HG02981 (cell line): Measurements from ENCODE around the gene SEMA6A.
"Not testable (repeated sequence)": the region's sequence is repeated elsewhere in the genome, so short reads cannot be mapped to it uniquely, and the experiment has no call there.

Experiments used
- ATAC-seq: cut with Tn5 transposase; IDR thresholded peaks from one replicate; pipeline ENCODE4 v1.9.1; 2021; ENCODE audit warnings: mild to moderate bottlenecking, moderate library complexity; ENCODE audit not compliant: unreplicated experiment

Gene SEMA6A

GRCh38 chr5:116554764-116555163 lies 19.9 kb downstream of the SEMA6A start:
- no peak for ATAC-seq

GRCh38 chr5:116553366-116553765 lies 21.3 kb downstream of the SEMA6A start:
- ATAC-seq: no peak

DNA sequence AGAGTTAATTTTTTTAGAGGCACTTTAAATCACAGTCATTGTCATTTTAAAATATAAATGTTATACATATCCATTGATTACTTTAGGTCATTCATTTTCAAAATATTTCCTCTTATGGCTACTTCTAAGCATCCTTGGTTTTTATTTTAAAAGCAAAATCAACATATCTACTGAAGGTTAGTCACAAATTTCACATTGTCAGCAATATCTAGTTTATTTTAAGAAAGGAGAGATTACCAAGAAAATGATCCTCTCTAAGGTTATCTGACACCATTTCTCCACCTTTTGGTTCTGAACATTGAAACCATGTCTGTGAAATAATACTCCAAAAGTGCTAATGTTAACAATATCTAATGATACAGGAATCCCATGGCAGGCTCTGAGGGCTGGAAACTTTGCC lies 24.5 kb downstream of the SEMA6A start:
- no peak for ATAC-seq

- no peak for ATAC-seq
Measured at GRCh38 chr5:116546743-116547124, 27.9 kb downstream of the SEMA6A start.

- no peak for ATAC-seq
Measured at GRCh38 chr5:116546033-116546742, 28.4 kb downstream of the SEMA6A start.

- ATAC-seq: not testable (repeated sequence)
Measured at GRCh38 chr5:116545465-116545864, 29.2 kb downstream of the SEMA6A start.

GRCh38 chr5:116544531-116545241 lies 29.9 kb downstream of the SEMA6A start:
- ATAC-seq: no peak

DNA sequence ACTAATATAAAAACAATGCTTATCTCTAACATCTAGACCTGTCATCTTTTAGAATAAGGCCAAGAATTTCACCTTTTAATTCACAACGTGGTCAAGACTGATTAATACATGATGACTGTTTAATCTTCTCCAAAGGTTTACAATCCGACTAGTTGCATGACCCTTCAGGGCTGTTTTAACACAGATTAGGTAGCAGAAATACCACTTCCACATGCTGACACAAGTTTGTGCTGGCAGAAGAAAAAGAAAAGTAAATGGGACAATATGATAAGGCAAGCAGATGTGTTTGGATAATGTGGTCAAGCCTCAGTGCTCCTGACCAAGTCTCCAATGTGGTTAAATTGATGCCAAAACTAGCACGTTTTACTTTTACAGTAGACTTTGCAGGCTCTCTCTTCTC lies 31.1 kb downstream of the SEMA6A start:
- no peak for ATAC-seq

- ATAC-seq: no peak
Measured at GRCh38 chr5:116542619-116543018, 32.0 kb downstream of the SEMA6A start.

DNA sequence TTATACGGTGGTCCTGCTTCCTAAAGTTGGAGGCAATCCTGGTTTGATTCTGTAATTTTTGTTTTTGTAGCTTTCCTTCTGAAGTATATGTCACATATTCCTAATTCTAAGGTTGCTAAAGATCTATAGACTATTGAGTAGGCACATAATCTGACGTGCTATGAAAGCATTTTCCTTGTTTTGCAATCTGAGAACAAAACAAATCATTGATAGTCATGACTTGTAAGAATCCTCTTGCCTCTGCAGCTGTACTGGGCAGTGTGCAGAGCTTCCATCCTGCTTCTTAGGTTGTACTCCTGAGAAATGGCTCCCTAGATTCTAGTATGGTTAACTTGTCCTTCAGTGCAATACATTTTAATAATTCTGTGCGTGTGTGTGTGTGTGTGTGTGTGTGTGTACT lies 35.4 kb downstream of the SEMA6A start:
- ATAC-seq: no peak

DNA sequence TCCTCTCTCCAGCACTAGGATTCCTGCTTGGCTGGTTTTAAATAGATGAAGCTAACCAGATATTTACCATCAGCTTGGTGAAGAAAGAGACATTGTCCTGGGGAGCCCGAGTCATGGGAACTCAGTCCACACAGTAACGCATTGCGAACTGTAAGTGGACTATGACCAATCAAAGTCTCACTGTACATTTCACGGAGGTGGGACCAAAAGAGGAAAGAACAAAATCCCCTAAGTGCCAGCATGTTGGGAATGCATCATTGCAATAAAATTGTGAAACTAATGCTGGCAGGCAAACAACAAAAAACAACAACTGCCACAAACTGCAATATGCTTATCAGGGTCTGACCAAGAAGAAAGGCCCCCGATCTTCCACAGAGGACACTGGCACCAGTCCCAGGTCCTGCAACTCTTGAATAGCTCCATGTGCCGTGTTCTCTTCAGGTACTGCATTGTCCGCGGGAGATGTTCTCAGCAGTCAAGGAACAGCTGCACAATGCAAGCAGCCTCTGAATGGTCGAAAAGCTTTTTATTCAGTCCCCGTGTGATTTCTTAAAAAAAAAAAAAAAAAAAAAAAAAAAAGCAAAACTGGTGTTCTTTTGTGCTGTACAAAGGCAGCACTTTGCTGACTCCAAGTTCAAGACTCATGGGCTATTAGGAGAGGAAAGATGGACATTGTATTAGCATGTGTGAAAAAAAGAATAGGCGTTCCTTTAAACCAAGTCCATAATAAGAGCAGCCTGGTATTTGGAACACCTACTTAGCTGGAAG lies 38.1 kb downstream of the SEMA6A start:
- ATAC-seq: no peak

DNA sequence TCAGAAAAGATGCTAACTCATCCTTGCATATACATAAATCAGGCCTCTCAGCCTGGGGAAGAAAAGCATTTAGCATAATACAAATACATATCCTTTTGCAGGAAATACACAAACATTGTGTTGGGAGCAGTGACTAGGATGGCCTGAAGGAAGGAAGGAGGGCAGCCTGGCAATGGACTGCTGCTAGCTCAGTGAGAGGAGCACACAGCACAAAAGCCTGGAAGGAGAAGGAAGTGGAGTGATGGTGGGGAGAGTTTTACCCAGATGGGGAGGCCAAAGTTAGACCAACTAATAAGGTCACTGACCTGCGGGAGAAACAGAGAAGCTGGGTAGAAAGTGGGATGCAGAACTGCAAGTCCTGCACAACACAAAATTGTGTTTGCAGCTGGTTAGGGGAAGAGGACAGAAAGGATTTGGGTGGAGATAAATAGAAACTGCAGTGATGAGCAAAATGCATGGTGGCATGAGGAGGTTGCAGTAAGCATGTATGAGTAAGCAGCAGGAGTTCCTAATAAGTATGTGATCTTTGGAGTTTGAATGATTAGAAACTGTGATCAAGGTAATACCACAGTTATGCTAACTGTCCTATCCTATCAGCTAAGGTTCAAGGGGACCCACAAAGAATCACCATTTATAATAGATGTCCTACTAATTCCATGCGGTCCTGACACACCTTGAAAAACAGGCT lies 39.5 kb downstream of the SEMA6A start:
- ATAC-seq: no peak

GRCh38 chr5:116532762-116533525 lies 41.7 kb downstream of the SEMA6A start:
- peak; percentile 82 for ATAC-seq

- no peak for ATAC-seq
Measured at GRCh38 chr5:116531635-116532034, 43.0 kb downstream of the SEMA6A start.

- no peak for ATAC-seq
Measured at GRCh38 chr5:116531117-116531516, 43.5 kb downstream of the SEMA6A start.

- no peak for ATAC-seq
Measured at GRCh38 chr5:116530276-116530675, 44.3 kb downstream of the SEMA6A start.

DNA sequence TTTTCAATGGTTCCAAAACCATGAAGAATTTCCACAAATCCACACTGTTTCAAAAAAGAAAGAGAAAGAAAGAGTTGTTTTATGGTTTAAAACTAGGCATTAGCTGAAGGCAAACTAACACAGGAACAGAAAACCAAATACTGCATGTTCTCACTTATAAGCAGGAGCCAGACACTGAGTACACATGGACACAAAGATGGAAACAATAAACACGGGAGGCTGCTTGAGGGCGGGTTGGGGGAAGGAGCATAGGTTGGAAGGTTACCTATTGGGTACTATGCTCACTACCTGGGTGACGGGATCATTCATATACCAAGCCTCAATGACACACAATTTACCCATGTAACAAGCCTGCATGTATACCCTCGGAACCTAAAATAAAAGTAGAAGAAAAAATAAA lies 45.0 kb downstream of the SEMA6A start:
- ATAC-seq: no peak

- no peak for ATAC-seq
Measured at GRCh38 chr5:116528519-116529234, 45.9 kb downstream of the SEMA6A start.

DNA sequence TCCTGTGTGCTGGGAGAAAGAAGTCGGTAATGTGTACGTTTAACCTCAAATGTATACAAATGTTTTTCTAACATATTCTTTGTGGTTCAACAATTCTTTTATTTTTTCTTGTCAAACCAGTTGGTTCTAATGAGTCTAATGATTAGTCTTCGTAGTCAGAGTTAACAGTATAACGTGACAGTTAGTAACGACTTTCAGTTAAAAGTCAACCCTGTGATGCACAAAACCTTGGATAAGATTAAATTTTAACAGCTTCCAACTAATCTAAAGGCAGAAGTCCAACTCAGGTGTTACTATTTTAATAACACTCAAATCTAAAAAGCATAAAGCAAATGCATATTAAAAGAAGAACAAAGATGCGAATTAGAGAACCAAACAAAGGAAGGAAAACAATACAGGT lies 47.0 kb downstream of the SEMA6A start:
- no peak for ATAC-seq

DNA sequence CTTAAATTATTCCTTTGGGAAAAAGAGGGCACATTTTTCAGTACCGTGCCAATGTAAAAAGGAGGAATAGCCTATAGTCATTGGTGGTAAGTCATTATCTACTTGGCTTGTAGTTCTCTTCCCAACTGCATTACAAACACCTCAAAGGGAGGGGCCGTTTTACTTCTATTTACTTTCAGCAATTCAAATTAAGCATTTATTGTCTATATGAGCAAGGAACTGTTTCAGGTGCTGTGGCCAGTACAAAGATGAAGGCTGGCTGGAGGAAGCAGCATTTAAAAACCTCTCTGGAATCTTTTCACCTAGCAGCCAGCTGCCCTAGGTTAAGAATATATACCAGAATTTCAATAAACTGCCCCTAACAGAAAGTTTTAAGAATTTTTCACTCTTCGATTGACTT lies 48.9 kb downstream of the SEMA6A start:
- ATAC-seq: no peak
